ENCODE data around the gene KDM5B.

Gene KDM5B

GRCh38 chr1:202844935-202845334 lies 36.7 kb upstream of the KDM5B start:
- TF ChIP-seq ARNTL (CRISPR knock-in tag; IDR thresholded peaks at IDR 0.05; ENCODE audit: borderline replicate concordance, low read depth) (no peak), OSR1 (CRISPR knock-in tag; IDR thresholded peaks at IDR 0.05) (no peak), CSDC2 (CRISPR knock-in tag; IDR thresholded peaks at IDR 0.05) (no peak), CREB5 (CRISPR knock-in tag; IDR thresholded peaks at IDR 0.05; ENCODE audit: low read depth) (no peak), ZC3H10 (CRISPR knock-in tag; IDR thresholded peaks at IDR 0.05) (no peak), ZFP30 (CRISPR knock-in tag; IDR thresholded peaks at IDR 0.05) (no peak), CSRNP3 (CRISPR knock-in tag; IDR thresholded peaks at IDR 0.05) (no peak), BACH2 (CRISPR knock-in tag; IDR thresholded peaks at IDR 0.05; ENCODE audit: borderline replicate concordance) (no peak), ESRRG (CRISPR knock-in tag; IDR thresholded peaks at IDR 0.05) (no peak), PPARA (CRISPR knock-in tag; IDR thresholded peaks at IDR 0.05; ENCODE audit: borderline replicate concordance) (no peak), ISL1 (CRISPR knock-in tag; IDR thresholded peaks at IDR 0.05) (no peak), GLIS3 (CRISPR knock-in tag; IDR thresholded peaks at IDR 0.05) (no peak), RARB (CRISPR knock-in tag; IDR thresholded peaks at IDR 0.05) (no peak), ZNF70 (CRISPR knock-in tag; IDR thresholded peaks at IDR 0.05) (no peak), ZNF565 (CRISPR knock-in tag; conservative IDR thresholded peaks at IDR 0.05; ENCODE audit: low read depth) (no peak), TCF4 (CRISPR knock-in tag; IDR thresholded peaks at IDR 0.05; ENCODE audit: borderline replicate concordance) (no peak), ZFP3 (CRISPR knock-in tag; IDR thresholded peaks at IDR 0.05) (no peak)
- no peak for ATAC-seq

GRCh38 chr1:202844259-202844658 lies 36.0 kb upstream of the KDM5B start:
- TF ChIP-seq OSR1 (CRISPR knock-in tag; IDR thresholded peaks at IDR 0.05) (no peak), TCF4 (CRISPR knock-in tag; IDR thresholded peaks at IDR 0.05; ENCODE audit: borderline replicate concordance) (no peak), CSDC2 (CRISPR knock-in tag; IDR thresholded peaks at IDR 0.05) (no peak), CSRNP3 (CRISPR knock-in tag; IDR thresholded peaks at IDR 0.05) (no peak), ZFP3 (CRISPR knock-in tag; IDR thresholded peaks at IDR 0.05) (no peak), PPARA (CRISPR knock-in tag; IDR thresholded peaks at IDR 0.05; ENCODE audit: borderline replicate concordance) (no peak), ISL1 (CRISPR knock-in tag; IDR thresholded peaks at IDR 0.05) (no peak), GLIS3 (CRISPR knock-in tag; IDR thresholded peaks at IDR 0.05) (no peak), POU6F1 (CRISPR knock-in tag; IDR thresholded peaks at IDR 0.05; ENCODE audit: borderline replicate concordance, low read depth) (no peak), ARNTL (CRISPR knock-in tag; IDR thresholded peaks at IDR 0.05; ENCODE audit: borderline replicate concordance, low read depth) (no peak), RARB (CRISPR knock-in tag; IDR thresholded peaks at IDR 0.05) (no peak), ZNF70 (CRISPR knock-in tag; IDR thresholded peaks at IDR 0.05) (no peak)
- no peak for ATAC-seq

GRCh38 chr1:202843081-202843480 lies 34.9 kb upstream of the KDM5B start:
- ATAC-seq, result no peak
- TF ChIP-seq ESRRG (CRISPR knock-in tag; IDR thresholded peaks at IDR 0.05) (no peak), CSDC2 (CRISPR knock-in tag; IDR thresholded peaks at IDR 0.05) (no peak), TOX (CRISPR knock-in tag; IDR thresholded peaks at IDR 0.05; ENCODE audit: borderline replicate concordance) (no peak), POU6F1 (CRISPR knock-in tag; IDR thresholded peaks at IDR 0.05; ENCODE audit: borderline replicate concordance, low read depth) (no peak), CREB5 (CRISPR knock-in tag; IDR thresholded peaks at IDR 0.05; ENCODE audit: low read depth) (no peak), ZC3H10 (CRISPR knock-in tag; IDR thresholded peaks at IDR 0.05) (no peak), RARB (CRISPR knock-in tag; IDR thresholded peaks at IDR 0.05) (no peak), SNAI2 (CRISPR knock-in tag; IDR thresholded peaks at IDR 0.05) (no peak), ZFP30 (CRISPR knock-in tag; IDR thresholded peaks at IDR 0.05) (no peak), PPARA (CRISPR knock-in tag; IDR thresholded peaks at IDR 0.05; ENCODE audit: borderline replicate concordance) (no peak), BACH2 (CRISPR knock-in tag; IDR thresholded peaks at IDR 0.05; ENCODE audit: borderline replicate concordance) (no peak), ZFP3 (CRISPR knock-in tag; IDR thresholded peaks at IDR 0.05) (no peak), PATZ1 (CRISPR knock-in tag; IDR thresholded peaks at IDR 0.05; ENCODE audit: borderline replicate concordance) (no peak), ZNF565 (CRISPR knock-in tag; conservative IDR thresholded peaks at IDR 0.05; ENCODE audit: low read depth) (no peak), ZNF70 (CRISPR knock-in tag; IDR thresholded peaks at IDR 0.05) (no peak)

Data from SK-N-SH treated with all-trans-retinoic acid at 6 μM for 48 hours (cell line).